Measurements from ENCODE around the gene CDA.

- no peak for TF ChIP-seq CTCF (IDR thresholded peaks at IDR 0.05)
- TF ChIP-seq POLR2A (IDR thresholded peaks at IDR 0.05), result no peak
These were observed 75.2 kb downstream of the CDA start for GRCh38 chr1:20663969-20664715.
